Upper lobe of right lung (tissue), 1 donor: ENCODE results near the gene STARD9. TPM values are rescaled to one million over a fixed set of nuclear protein-coding genes. Genes with fewer than 3 reads are reported as not detected.
"Not testable (repeated sequence)": the region's sequence is repeated elsewhere in the genome, so short reads cannot be mapped to it uniquely, and the experiment has no call there.

Experiments used
- ATAC-seq: fragments of 200-7000 bp; cut with Tn5 transposase; one replicate; pipeline ENCODE4 v1.9.1; 2020; ENCODE audit warnings: mild to moderate bottlenecking, moderate library complexity
- DNase-seq: peaks from one replicate; pipeline ENCODE4 v3.0.0-alpha.2; 2020
- H3K27ac ChIP-seq: fragments of 200-600 bp; one replicate; pipeline ENCODE4 v1.8.0; 2022
- H3K27me3 ChIP-seq: fragments of 200-600 bp; one replicate; pipeline ENCODE4 v1.8.0; 2022; ENCODE audit warnings: mild to moderate bottlenecking
- H3K36me3 ChIP-seq: fragments of 200-600 bp; one replicate; pipeline ENCODE4 v1.8.0; 2022
- H3K4me1 ChIP-seq: fragments of 200-600 bp; one replicate; pipeline ENCODE4 v1.8.0; 2022
- H3K4me3 ChIP-seq: fragments of 200-600 bp; one replicate; pipeline ENCODE4 v1.8.0; 2022; ENCODE audit warnings: mild to moderate bottlenecking
- H3K9me3 ChIP-seq: fragments of 200-600 bp; one replicate; pipeline ENCODE4 v1.8.0; 2022
- CTCF ChIP-seq: fragments of 200-600 bp; IDR thresholded peaks from one replicate; pipeline ENCODE4 v1.8.0; 2022; ENCODE audit warnings: antibody characterized with exemption
- intact Hi-C: fragments of 100-400 bp; cut with DNase I; formaldehyde crosslinking; loops from one replicate; pipeline ENCODE4 v1.11.0; 2022
- total RNA-seq: library from RNA; stranded (reverse); fragmentation: NEBNext Ultra II Directional; extraction: Animal tissue kit (Norgen Biotek cat#: 25700); gene quantifications from one replicate; pipeline ENCODE4 v1.2.1, GENCODE V29; 2021
- donor health status: DM: no; HTN: yes; CAD: no; lungs with severe emphysema.

STARD9 gene
- total RNA-seq, 1 donor from 2014 or later, result 15.4 TPM

- ATAC-seq (no peak), DNase-seq (no peak)
- H3K9me3 ChIP-seq, result no peaks in the 10 kb centered on the region
- H3K27ac ChIP-seq, result no peak overlapping the region
- intact Hi-C loops, result no loop called here
- H3K4me3 ChIP-seq, result no peak overlapping the region
- no peaks in the 10 kb centered on the region for H3K27me3 ChIP-seq
- TF ChIP-seq CTCF, result no peak
- H3K36me3 ChIP-seq, result no peaks in the 10 kb centered on the region
- H3K4me1 ChIP-seq, result peaks cover 23% of the 10 kb centered on the region
These were observed 17.3 kb downstream of the STARD9 start for GRCh38 chr15:42592716-42593115.

GRCh38 chr15:42593143-42593542 is 17.7 kb downstream of the STARD9 start:
- Histone ChIP-seq H3K27ac (no peak overlapping the region), H3K4me1 (peaks cover 23% of the 10 kb centered on the region), H3K36me3 (no peaks in the 10 kb centered on the region), H3K9me3 (no peaks in the 10 kb centered on the region), H3K27me3 (no peaks in the 10 kb centered on the region), H3K4me3 (no peak overlapping the region)
- DNase-seq (no peak), ATAC-seq (no peak)
- intact Hi-C loops, result no loop called here
- TF ChIP-seq CTCF, result no peak

- Histone ChIP-seq H3K4me1 (peaks cover 23% of the 10 kb centered on the region), H3K36me3 (no peaks in the 10 kb centered on the region), H3K9me3 (no peaks in the 10 kb centered on the region), H3K4me3 (no peak overlapping the region), H3K27me3 (no peaks in the 10 kb centered on the region), H3K27ac (no peak overlapping the region)
- intact Hi-C loops, result no loop called here
- ATAC-seq, result no peak
- DNase-seq, result no peak
- no peak for TF ChIP-seq CTCF
These were observed 18.7 kb downstream of the STARD9 start for GRCh38 chr15:42594095-42594494.

GRCh38 chr15:42595626-42596240 is 20.3 kb downstream of the STARD9 start:
- Histone ChIP-seq H3K4me1 (peaks cover 23% of the 10 kb centered on the region), H3K9me3 (no peaks in the 10 kb centered on the region), H3K27me3 (no peaks in the 10 kb centered on the region), H3K4me3 (no peak overlapping the region), H3K27ac (peak overlapping the region; percentile 55), H3K36me3 (no peaks in the 10 kb centered on the region)
- no peak for ATAC-seq
- intact Hi-C loops, result no loop called here
- TF ChIP-seq CTCF, result no peak
- no peak for DNase-seq

- intact Hi-C loops, ATAC-seq, H3K36me3 ChIP-seq, H3K27ac ChIP-seq, DNase-seq, H3K27me3 ChIP-seq, H3K9me3 ChIP-seq, H3K4me3 ChIP-seq: not testable (repeated sequence)
- peaks cover 24% of the 10 kb centered on the region for H3K4me1 ChIP-seq
These were observed 25.9 kb downstream of the STARD9 start for GRCh38 chr15:42601316-42601715.

GRCh38 chr15:42602501-42602900 is 27.1 kb downstream of the STARD9 start:
- H3K27ac ChIP-seq, result no peak overlapping the region
- intact Hi-C loops, result no loop called here
- peaks cover 23% of the 10 kb centered on the region for H3K4me1 ChIP-seq
- no peaks in the 10 kb centered on the region for H3K9me3 ChIP-seq
- DNase-seq (no peak), ATAC-seq (no peak)
- no peak overlapping the region for H3K4me3 ChIP-seq
- no peaks in the 10 kb centered on the region for H3K36me3 ChIP-seq
- H3K27me3 ChIP-seq, result no peaks in the 10 kb centered on the region
- no peak for TF ChIP-seq CTCF
